GM12865 (cell line): ENCODE measurements around the gene ANKDD1B.
"Not testable (repeated sequence)": the region's sequence is repeated elsewhere in the genome, so short reads cannot be mapped to it uniquely, and the experiment has no call there.

Experiments
- DNase-seq: peaks from one replicate; pipeline ENCODE4 v3.0.0; 2010; ENCODE audit warnings: low read depth
- H3K4me3 ChIP-seq: 2 replicates; pipeline ENCODE4 v1.5.1; 2011; ENCODE audit warnings: mild to moderate bottlenecking, low read depth, low read length, control low read depth
- CTCF ChIP-seq: IDR thresholded peaks from 2 replicates; pipeline ENCODE4 v1.5.1; 2011; ENCODE audit warnings: low read length, control low read depth, low read depth, inconsistent platforms; ENCODE audit not compliant: insufficient read depth; ENCODE audit errors: missing control alignments

The ANKDD1B gene

GRCh38 chr5:75611311-75612225 is at the start of gene ANKDD1B:
Gene ANKDD1B, plus strand, starts transcription at chr5:75611453. Its CDS starts 182 bp downstream, at chr5:75611635.
- DNase-seq = no peak
- no peak for TF ChIP-seq CTCF
- H3K4me3 ChIP-seq = no peak within 1 kb of the TSS

GRCh38 chr5:75565991-75566709 is 45.1 kb upstream of the ANKDD1B start:
- H3K4me3 ChIP-seq = peak overlapping the region; percentile 54
- DNase-seq = peak; percentile 67

GRCh38 chr5:75566710-75567309 is 44.4 kb upstream of the ANKDD1B start:
- peak; percentile 85 for DNase-seq
- no peak for TF ChIP-seq CTCF
- H3K4me3 ChIP-seq = peak overlapping the region; percentile 54

GRCh38 chr5:75567710-75568109 is 43.5 kb upstream of the ANKDD1B start:
- H3K4me3 ChIP-seq = 0 out of 2 replicates have a peak overlapping the region, but pooled peaks have one; percentile 54
- DNase-seq = peak; percentile 53
- TF ChIP-seq CTCF = no peak

- no peak overlapping the region for H3K4me3 ChIP-seq
- peak; percentile 59 for DNase-seq
- no peak for TF ChIP-seq CTCF
Observed at GRCh38 chr5:75568202-75568601, 43.1 kb upstream of the ANKDD1B start.

GRCh38 chr5:75571547-75571946 is 39.7 kb upstream of the ANKDD1B start:
- H3K4me3 ChIP-seq = no peak overlapping the region
- no peak for TF ChIP-seq CTCF
- peak; percentile 28 for DNase-seq

GRCh38 chr5:75574791-75575190 is 36.5 kb upstream of the ANKDD1B start:
- DNase-seq = peak; percentile 54
- H3K4me3 ChIP-seq = peak overlapping the region; percentile 41
- no peak for TF ChIP-seq CTCF

- H3K4me3 ChIP-seq, DNase-seq: not testable (repeated sequence)
Observed at GRCh38 chr5:75578280-75578679, 33.0 kb upstream of the ANKDD1B start.
